HG03460 (cell line): ENCODE measurements around the gene CABP2.
"Not testable (repeated sequence)": the region's sequence is repeated elsewhere in the genome, so short reads cannot be mapped to it uniquely, and the experiment has no call there.

Source experiments
- ATAC-seq: cut with Tn5 transposase; IDR thresholded peaks from one replicate; pipeline ENCODE4 v1.9.1; 2021; ENCODE audit not compliant: unreplicated experiment

CABP2 gene

DNA sequence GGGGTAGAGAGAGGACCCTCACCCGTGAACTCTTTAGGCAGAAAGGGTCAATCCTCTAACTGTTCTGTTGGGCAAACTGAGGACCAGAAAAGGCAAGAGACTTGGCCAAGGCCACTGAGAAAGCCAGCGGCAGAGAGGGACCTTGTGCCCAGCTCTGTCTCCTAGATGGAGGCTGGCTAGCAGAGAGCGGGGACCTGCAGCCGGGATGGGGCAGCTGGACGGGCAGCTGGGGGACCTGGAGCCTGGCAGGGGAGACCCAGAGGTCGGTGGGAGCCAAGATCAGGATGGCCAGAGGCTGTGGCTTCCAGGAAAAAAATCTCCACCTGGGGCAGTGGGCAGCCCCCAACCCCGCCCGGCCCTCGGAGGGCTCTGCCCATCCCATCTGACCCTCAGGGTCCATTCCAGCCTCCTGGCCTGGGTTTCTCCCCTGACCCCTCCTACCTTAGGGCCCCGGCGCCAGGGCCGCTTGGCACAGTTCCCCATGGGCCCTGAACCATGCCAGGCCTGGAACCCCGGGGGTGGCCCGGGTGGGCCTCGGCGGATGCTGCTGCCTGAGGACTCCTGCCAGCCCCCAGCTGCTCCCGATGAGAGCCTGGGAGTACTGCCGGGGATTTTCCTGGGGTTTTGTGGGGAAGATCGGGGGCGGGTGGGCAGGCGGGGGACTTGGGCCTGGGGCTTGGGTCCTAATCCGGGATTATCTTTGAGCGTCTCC is at the start of gene CABP2:
Gene CABP2 (minus strand): TSS at position 603 of the 712 bp plus-strand sequence. CDS start 120 bp downstream, at position 483.
- ATAC-seq, result no peak

DNA sequence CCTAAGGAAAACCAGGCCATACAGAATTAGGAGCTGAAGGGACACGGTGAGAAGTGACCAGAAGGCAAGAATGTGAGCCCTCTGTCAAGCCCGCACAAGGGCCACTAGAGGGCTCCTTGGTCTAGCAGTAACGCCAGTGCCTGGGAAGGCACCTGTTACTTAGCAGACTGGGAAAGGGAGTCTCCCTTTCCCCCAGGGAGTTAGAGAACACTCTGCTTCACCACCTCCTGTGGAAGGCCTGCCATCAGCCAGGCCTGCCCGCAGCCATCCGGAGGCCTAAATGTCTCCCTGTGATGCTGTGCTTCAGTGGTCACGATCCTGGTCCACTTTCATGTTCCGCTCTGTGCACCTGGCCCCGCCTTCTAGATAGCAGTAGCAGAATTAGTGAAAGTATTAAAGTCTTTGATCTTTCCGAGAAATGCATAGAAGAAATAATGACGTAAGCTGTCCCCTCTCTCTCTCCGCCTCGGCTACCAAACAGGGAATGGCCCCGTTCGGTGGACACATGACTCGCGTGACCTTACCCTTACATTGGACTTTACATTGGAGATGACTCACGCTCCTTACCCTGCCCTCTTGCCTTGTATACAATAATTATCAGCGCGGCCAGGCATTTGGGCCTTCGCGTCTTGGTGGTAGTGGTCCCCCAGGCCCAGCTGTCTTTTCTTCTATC is 49.6 kb upstream of the CABP2 start:
- ATAC-seq, result no peak

DNA sequence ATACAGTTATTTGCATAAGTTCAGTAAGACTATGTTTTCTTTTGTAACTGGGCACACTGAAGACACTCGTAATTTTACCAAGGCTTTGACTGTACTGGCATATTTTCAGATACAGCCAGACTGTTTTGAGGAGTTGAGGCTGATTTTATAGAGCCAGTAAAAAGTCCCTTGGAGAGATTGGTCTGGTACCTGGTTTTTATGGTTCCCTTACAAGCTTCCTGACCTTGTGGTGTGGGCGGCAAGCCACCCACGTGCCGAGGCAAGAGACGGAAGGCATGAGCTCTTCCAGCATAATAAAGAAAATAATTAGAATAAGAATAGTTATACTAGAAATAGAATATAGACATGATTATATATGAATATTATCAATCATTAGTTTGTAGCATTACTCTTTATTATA is 49.1 kb upstream of the CABP2 start:
- no peak for ATAC-seq

DNA sequence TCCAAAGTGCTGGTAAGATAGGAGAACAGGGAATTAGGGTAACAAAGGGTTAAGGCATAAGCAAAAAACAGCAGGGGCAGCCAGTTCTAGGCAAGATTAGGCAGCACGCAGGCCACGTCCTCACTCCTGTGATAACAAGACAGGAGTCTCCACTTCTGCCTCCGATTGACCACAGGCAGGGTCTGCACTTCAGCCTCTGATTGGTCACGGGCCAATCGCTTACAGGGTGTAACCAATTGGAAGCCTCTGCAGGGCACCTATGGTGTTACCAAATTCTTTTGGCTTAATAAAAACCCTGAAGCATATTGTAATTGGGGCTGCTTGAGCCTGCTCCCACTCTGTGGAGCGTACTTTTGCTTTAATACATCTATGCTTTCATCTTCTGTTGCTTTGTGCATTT is 48.2 kb upstream of the CABP2 start:
- ATAC-seq, result no peak

DNA sequence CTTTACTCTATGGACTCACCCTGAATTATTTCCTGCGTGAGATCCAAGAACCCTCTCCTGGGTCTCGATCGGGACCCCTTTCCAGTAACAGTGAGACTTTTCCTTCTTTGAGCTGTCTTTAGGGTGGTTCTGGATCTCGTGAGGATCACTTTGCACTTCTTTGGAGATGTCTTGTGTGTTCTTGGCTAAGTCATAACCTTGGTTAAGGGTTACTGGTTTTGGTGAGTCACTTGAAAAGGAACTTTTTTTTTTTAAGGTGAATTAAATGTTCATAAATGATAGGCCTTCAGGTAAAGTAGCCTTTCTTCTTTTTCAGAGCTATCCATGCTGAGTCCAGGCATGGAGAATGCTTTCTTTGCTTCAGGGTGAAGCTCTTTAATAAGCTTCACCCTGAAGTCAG is 41.0 kb upstream of the CABP2 start:
- ATAC-seq, result no peak

DNA sequence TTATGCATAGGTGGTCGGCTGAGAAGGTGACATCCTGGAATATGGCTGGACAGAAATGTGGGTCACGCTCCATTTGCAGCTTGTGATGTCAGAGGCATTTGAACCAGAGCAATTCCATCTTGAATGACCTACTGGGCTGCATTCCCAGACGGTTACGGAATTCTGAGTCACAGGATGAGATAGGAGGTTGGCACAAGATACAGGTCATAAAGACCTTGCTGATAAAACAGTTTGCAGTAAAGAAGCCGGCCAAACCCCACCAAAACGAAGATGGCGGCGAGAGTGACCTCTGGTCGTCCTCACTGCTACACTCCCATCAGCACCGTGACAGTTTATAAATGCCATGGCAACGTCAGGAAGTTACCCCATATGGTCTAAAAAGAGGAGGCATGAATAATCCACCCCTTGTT is 40.5 kb upstream of the CABP2 start:
- ATAC-seq, result not testable (repeated sequence)

DNA sequence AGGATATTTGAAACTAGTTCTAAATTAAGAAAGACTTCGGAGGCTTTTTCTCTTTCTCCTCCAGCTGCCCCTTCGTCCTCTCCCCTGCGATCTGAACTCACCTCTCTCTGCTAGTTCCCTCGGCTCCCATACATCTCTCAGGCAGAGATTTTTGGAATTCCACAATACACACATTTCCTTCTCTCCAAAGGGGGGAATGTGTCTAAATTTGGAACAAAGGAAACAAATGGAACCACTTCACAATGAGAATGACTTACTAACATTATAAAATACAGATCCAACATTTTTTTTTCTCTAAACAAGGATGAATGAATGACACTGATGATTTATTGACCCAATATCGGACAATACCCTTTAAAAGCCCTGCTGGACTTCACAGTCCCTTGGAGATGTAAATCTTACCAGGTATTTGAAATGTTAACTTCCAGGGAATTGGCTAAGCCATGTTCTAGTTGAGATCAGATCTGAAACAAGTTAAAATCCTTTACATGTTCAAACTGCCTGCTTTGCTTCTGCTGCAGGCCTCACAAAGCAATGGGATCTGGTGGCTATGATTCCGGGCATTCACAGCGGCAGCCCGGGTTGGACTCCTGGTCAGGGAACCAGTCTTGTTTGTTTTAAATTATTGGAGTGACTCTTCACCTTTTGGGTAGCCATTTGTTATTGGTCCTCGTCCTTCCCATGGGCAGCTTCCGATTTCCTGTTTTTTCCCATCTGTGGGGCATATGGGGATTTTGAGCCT is 39.9 kb upstream of the CABP2 start:
- no peak for ATAC-seq

DNA sequence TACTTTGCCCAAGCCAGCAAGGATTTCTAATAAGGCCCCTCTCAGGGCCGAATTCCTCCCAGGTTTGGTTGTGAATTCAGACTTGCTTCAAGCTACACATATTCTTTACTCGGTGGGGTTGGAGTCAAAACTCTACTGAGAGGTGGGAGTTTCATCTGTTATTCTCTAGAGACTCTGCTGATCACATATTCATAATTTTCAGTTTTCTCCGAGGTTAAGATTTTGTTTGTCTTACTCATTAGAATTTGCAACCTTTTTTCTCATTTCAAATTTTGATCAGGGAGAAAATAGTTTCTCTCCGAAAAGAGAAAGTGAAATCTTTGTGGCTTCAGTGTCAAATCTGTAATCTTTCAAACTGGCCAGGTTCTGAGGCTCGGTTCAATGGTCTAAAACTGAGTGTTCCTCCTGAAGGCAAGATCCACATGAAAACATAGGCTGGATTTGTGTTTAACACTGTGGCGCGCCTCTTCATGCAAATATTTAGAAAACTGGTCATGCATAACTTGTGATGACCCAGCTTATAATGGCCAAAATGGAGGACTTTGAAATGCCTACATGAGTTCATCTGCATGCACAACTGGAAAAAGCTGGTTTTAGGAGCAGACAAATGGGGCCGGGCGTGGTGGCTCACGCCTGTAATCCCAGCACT is 38.8 kb upstream of the CABP2 start:
- ATAC-seq, result peak; percentile 77

DNA sequence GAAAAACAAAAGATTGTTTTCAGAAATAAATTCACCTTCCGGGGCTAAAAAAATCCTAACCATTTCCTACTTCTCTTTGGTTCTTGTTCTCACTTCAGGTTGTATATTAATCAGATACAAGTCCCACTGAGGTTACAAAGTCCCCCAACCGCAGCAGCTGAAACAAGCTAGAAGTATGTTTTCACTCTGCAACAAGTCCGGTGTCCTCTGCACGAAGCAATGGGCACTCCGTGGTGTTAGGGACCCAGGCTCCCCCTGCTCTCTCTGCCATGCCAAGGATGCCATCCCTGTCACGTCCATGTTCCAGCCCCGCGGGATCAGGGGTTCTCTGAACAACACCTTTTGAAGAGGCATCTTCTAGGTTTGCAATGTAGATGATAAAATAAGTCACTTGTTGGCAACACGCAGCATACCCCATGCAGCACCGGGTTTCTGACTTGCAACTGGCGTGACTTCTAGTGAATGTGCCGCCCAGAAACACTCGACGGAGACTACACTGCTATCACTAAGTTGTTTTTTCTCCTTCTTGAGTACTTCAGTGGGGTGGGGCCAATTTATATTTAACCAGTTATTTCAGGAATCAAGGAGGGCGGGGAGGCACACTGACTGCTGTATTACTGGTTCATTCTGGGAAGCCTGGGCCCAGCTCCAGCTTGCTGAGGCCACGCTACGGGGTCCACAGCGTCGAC is 35.0 kb upstream of the CABP2 start:
- ATAC-seq, result no peak

DNA sequence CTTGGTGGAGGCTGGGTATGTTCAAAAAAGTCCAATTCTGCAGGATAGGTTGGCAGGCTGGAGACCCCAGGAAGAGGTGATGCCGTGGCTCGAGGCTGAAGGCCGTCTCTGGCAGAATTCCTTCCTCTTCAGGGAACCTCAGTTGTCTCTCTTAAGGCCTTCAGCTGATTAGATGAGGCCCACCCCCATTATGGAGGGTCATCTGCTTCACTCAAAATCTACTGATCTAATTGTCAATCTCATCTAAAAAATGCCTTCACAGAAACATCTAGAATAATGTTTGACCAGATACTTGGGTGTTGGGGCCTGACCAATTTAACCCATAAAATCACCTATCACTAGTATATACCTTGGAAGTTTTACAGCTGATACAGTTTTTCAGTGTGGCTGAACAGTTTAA is 33.0 kb upstream of the CABP2 start:
- no peak for ATAC-seq

DNA sequence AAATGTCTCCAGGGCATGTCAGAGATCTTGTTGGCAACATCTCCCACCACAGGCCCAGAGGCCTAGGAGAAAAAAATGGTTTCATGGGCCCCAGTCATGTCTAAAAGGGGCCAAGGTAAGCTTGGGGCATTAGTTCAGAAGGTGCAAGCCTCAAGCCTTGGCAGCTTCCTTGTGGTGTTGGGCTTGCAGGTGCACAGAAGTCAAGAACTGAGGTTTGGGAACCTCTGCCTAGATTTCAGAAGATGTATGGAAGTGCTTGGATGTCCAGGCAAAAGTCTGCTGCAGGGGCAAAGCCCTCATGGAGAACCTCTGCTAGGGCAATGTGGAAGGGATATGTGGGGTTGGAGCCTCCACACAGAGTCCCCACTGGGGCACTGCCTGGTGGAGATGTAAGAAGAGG is 28.5 kb upstream of the CABP2 start:
- ATAC-seq, result not testable (repeated sequence)

DNA sequence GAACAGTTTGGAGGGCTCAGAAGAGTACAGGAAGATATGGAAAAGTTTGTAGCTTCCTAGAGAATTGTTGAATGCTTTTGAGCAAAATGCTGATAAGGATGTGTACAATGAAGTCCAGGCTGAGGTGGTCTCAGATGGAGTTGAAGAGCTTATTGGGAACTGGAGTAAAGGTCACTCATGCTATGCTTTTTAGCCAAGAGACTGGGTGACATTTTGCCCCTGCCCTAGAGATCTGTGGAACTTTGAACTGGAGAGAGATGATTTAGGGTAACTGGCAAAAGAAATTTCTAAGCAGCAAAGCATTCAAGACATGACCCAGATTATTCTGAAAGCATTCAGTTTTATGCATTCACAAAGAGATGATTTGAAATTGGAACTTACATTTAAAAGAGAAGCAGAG is 27.9 kb upstream of the CABP2 start:
- no peak for ATAC-seq

DNA sequence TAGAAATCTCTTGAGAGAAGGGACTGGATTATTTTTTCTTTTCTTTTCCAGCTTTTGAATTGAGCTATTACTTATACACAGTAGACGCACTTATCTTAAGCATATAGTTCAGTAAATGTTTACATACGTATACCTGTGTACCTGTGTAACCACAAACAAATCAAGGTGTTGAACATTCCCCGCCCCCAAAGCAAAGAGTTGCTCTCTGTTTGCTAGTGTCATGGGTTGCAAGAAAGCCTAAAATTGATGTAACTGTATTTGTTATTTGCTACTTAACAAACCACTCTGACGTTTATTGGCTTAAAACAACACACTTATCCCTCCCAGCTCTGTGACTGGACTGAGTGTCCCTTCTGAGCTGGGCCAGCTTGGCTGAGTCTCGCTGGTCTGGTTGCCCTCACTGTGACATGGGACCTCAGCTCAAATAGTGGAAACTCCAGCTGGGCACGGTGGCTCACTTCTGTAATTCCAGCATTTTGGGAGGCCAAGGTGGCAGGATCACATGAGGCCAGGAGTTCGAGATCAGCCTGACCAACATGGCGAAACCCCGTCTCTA is 25.4 kb upstream of the CABP2 start:
- no peak for ATAC-seq

DNA sequence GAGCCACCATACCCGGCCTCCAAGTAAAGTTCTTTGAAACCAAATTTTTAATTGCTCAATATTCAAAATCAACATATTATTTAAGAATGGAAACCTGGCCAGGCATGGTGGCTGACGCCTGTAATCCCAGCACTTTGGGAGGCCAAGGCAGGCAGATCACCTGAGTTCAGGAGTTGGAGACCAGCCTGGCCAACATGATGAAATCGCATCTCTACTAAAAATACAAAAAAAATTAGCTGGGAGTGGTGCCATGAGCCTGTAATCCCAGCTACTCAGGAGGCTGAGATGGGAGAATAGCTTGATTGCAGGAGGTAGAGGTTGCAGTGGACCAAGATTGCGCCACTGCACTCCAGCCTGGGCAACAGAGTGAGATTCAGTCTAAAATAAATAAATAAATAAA is 24.9 kb upstream of the CABP2 start:
- ATAC-seq, result not testable (repeated sequence)

DNA sequence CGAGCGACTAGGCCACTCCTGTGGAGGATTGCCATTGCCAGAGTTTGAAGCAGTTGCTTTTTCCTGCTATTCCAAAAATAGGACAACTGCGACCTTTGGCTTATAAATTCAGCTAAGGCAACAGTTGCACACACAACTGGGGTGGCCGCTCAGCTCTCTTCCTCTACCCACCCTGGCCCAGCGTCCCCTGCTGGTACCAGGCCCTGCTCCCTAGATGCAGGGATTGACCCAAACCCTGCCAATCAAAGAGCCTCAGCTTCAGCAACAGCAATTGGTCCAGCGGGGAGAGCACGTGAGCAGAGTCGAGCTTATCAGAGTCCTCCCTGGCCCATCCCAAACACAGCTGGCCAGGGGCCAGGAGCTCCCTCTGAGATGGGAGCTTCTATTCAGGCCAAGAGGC is 22.0 kb upstream of the CABP2 start:
- no peak for ATAC-seq

DNA sequence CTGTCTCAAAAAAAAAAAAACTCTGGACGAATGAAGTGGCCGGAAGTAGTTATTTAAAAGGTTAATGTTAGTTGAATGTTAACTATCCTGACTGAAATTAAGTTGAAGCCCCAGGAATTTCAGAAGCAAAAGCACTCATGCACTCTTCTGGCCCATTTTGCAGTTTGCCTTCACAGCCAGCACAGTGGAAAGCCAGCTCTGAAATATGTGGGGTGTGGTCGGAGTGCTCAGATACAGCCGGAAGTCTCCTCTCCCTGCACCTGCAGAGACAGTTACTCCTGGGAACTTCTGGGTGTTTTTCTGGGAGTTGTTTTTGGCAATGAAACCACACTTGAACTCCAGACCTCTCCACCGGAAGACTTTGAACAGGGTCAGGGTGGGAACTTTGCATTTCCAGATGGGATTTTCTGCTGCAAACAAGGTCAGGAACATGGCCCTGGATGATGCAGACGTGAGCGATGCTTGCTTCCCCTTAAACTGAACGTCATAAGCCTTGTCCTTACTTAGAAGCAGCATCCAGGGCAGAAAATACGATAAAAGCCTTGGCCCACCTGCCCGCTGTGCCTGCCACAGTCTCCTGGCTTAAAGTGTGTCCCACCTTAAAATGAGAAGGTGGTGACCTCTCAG is 21.5 kb upstream of the CABP2 start:
- ATAC-seq, result no peak

DNA sequence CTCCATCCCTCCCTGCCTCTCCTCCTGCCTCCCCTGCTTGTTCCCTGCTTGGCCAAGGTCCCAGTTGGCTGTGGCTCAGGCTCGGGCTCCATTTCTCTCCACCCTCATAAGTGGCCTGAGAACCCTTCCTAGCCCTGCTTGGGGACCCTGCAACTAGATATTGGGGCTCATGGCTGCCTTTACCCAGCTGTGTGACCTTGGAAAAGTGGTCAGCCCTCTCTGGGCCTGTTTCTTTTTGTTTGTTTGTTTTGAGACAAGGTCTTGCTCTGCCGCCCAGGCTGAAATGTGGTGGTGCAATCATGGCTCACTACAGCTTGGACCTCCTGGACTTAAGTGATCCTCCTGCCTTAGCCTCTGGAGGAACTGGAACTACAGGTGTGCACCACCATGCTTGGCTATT is 20.3 kb upstream of the CABP2 start:
- no peak for ATAC-seq

DNA sequence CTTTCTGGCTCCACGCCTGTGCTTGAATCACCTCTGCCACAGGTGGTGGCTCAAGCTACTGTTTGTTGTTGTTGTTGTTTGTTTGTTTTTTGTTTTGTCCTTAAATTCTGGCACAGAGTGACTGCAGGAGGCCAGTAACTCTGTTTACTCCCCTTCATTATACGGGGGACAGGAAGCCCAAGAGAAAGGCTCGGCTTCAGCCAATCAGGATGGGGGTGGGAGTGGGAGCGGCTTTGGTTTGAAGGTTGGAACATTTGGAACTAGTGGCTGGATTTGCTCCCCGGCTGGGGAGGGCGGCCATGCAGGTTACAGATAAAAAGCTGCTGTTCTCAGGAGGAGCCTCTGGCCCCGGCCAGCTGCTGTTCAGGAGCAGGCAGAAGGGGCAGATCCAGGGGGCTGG is 19.7 kb upstream of the CABP2 start:
- ATAC-seq, result no peak

DNA sequence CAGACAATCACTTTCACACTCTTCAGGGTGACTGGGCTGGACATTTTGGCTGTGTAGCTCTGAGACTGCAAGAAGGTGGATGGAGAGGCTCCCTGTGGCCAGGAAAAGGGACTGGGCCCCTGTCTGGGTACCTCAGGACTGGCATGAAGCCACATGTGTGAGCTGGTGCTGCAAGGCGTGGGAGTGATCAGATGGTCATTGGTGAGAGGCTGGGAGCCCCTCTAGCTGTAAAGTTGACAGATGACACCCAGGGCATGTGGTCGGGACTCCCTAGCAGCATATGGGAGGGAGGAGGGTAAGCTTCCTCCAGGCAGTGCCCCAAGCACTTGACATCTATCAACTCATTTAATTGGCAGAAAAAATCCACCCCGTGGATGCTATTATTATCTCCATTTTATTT is 18.9 kb upstream of the CABP2 start:
- ATAC-seq, result no peak

DNA sequence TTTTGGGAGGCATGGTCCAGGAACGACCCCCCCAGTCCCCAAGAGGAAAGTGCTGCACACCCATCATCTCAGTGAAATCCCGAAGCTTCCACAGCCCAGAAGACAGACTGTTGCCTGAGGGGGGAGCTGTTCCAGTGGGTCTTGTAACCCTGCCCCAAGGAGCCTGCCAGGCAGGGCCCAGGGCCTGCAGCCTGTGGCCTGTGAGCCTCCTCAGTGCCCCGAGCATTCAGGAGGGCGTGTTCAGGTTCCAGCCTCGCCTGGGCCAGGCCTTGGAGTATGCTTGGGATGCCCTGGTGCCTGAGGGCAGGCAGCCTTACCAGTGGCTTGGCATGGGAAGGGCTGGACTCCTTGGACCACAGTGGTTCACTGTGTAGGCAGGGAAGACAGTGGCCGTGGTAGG is 18.0 kb upstream of the CABP2 start:
- no peak for ATAC-seq
